ENCODE results near the gene PACSIN1. TPM values are rescaled to one million over a fixed set of nuclear protein-coding genes. Genes with fewer than 3 reads are reported as not detected.

The PACSIN1 gene
- total RNA-seq, 1 experiment from 2014 or later, result 5.0 TPM

DNA sequence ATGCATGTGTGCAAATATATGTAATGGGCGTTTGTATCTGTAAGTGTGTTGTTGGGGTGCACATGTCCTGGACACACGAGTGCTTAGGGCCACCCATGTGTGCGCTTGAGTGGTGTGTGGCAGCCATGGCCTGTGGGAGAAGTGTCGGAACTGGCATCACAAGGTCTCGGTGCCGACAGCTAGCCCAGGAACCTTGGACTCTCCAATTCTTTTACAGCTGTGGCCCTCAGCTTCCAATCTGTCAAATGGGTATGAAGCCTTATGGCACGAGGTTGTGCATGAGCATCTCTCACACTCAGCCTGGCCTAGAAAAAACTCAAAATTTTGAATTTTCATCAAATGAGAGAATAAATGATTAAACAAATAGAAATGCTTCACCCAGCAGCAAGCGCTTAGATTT, 48.2 kb downstream of the PACSIN1 start:
- Histone ChIP-seq H3K36me3 (ENCODE audit: control insufficient read depth in 1 of 2, insufficient read depth in 2 of 2, low read length in 2 of 2) (no peaks in the 10 kb centered on the region), H3K27me3 (ENCODE audit: insufficient read depth, low read length) (no peaks in the 10 kb centered on the region), H3K4me3 (replicated peaks in 1 of 2; ENCODE audit: low read depth in 1 of 2, low read length in 2 of 2) (no peak overlapping the region), H3K9ac (ENCODE audit: low read length) (no peak overlapping the region), H2AFZ (ENCODE audit: low read depth, low read length, poor library complexity, severe bottlenecking) (no peak overlapping the region), H3K79me2 (ENCODE audit: insufficient read depth, low read length) (no peaks in the 10 kb centered on the region), H3K9me3 (ENCODE audit: control insufficient read depth in 1 of 2, insufficient read depth in 1 of 2, low read depth in 1 of 2, low read length in 2 of 2) (no peaks in the 10 kb centered on the region), H4K20me1 (ENCODE audit: insufficient read depth) (no peaks in the 10 kb centered on the region), H3K4me1 (ENCODE audit: control insufficient read depth in 1 of 2, insufficient read depth in 2 of 2, low read length in 2 of 2) (no peaks in the 10 kb centered on the region), H3K27ac (ENCODE audit: low read depth, low read length) (no peak overlapping the region), H3K9me2 (ENCODE audit: insufficient read depth) (no peaks in the 10 kb centered on the region), H3K4me2 (ENCODE audit: low read length) (no peak overlapping the region)
- ChIA-PET CTCF (no interaction called here), RAD21 (ENCODE audit: low non-redundant PET in 1 of 2, low total read pairs in 2 of 2, uncharacterized antibody in 2 of 2, unreplicated experiment in 2 of 2) (no interaction called here), POLR2A (no interaction called here)
- intact Hi-C loops (cut with micrococcal nuclease), result no loop called here
- DNase-seq (ENCODE audit: low read depth, low spot score) (no peak), ATAC-seq (no peak)
- TF ChIP-seq, protein P1, sequence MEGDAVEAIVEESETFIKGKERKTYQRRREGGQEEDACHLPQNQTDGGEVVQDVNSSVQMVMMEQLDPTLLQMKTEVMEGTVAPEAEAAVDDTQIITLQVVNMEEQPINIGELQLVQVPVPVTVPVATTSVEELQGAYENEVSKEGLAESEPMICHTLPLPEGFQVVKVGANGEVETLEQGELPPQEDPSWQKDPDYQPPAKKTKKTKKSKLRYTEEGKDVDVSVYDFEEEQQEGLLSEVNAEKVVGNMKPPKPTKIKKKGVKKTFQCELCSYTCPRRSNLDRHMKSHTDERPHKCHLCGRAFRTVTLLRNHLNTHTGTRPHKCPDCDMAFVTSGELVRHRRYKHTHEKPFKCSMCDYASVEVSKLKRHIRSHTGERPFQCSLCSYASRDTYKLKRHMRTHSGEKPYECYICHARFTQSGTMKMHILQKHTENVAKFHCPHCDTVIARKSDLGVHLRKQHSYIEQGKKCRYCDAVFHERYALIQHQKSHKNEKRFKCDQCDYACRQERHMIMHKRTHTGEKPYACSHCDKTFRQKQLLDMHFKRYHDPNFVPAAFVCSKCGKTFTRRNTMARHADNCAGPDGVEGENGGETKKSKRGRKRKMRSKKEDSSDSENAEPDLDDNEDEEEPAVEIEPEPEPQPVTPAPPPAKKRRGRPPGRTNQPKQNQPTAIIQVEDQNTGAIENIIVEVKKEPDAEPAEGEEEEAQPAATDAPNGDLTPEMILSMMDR (IDR thresholded peaks at IDR 0.05 in 2 of 3, conservative IDR thresholded peaks at IDR 0.05 in 1 of 3; ENCODE audit: borderline replicate concordance in 1 of 3, insufficient read depth in 1 of 3, low read depth in 2 of 3, low read length in 2 of 3), result no peak
- TF ChIP-seq CBX3 (IDR thresholded peaks at IDR 0.05; ENCODE audit: low read depth) (no peak), SIN3A (IDR thresholded peaks at IDR 0.05; ENCODE audit: low read depth) (no peak), POLR2AphosphoS5 (IDR thresholded peaks at IDR 0.05; ENCODE audit: low read depth, low read length) (no peak), JUND (IDR thresholded peaks at IDR 0.05) (no peak), ELF1 (IDR thresholded peaks at IDR 0.05; ENCODE audit: borderline replicate concordance, low read depth) (no peak), ZFX (IDR thresholded peaks at IDR 0.05) (no peak), EGR1 (IDR thresholded peaks at IDR 0.05; ENCODE audit: low read depth) (no peak), TCF7L2 (IDR thresholded peaks at IDR 0.05; ENCODE audit: borderline replicate concordance, extremely low read depth, insufficient read depth, insufficient read length) (no peak), YY1 (IDR thresholded peaks at IDR 0.05; ENCODE audit: extremely low read depth, insufficient replicate concordance, low read depth, low read length) (no peak)
- TF ChIP-seq, protein P2, sequence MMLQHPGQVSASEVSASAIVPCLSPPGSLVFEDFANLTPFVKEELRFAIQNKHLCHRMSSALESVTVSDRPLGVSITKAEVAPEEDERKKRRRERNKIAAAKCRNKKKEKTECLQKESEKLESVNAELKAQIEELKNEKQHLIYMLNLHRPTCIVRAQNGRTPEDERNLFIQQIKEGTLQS (IDR thresholded peaks at IDR 0.05), result no peak
- TF ChIP-seq, protein P3, sequence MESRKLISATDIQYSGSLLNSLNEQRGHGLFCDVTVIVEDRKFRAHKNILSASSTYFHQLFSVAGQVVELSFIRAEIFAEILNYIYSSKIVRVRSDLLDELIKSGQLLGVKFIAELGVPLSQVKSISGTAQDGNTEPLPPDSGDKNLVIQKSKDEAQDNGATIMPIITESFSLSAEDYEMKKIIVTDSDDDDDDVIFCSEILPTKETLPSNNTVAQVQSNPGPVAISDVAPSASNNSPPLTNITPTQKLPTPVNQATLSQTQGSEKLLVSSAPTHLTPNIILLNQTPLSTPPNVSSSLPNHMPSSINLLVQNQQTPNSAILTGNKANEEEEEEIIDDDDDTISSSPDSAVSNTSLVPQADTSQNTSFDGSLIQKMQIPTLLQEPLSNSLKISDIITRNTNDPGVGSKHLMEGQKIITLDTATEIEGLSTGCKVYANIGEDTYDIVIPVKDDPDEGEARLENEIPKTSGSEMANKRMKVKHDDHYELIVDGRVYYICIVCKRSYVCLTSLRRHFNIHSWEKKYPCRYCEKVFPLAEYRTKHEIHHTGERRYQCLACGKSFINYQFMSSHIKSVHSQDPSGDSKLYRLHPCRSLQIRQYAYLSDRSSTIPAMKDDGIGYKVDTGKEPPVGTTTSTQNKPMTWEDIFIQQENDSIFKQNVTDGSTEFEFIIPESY (IDR thresholded peaks at IDR 0.05; ENCODE audit: extremely low read depth, insufficient replicate concordance, low read length), result no peak
- TF ChIP-seq, protein P4, sequence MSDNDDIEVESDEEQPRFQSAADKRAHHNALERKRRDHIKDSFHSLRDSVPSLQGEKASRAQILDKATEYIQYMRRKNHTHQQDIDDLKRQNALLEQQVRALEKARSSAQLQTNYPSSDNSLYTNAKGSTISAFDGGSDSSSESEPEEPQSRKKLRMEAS (IDR thresholded peaks at IDR 0.05), result no peak
- BruUV-seq (replicated peaks), result no TSS peak
